Activated B cell treated with CpG ODN at 0.5 μM for 24 hours (primary cell): ENCODE results near the gene NRTN. TPM values are rescaled to one million over a fixed set of nuclear protein-coding genes. Genes with fewer than 3 reads are reported as not detected.

Experiments used
- ATAC-seq: fragments of 200-7000 bp; cut with Tn5 transposase; one replicate; pipeline ENCODE4 v1.10.0; 2021; ENCODE audit warnings: low read depth, mild to moderate bottlenecking, moderate library complexity
- CTCF ChIA-PET: fragments of 350-600 bp; sonication (Branson Sonifier 250); formaldehyde crosslinking; loops from one replicate; lab custom pipeline; 2021; ENCODE audit warnings: antibody characterized with exemption; lab: Charles Lee
- POLR2A ChIA-PET: fragments of 350-600 bp; sonication (Branson Sonifier 250); formaldehyde crosslinking; loops from one replicate; lab custom pipeline; 2021; ENCODE audit warnings: antibody characterized with exemption; lab: Charles Lee
- DNase-seq: peaks from one replicate; pipeline ENCODE4 v3.0.0; 2022
- H3K27ac Mint-ChIP-seq: one replicate; pipeline ENCODE4 v1.8.0; 2020; ENCODE audit warnings: mixed read lengths
- H3K27me3 Mint-ChIP-seq: one replicate; pipeline ENCODE4 v1.8.0; 2021; ENCODE audit warnings: mixed read lengths
- H3K36me3 Mint-ChIP-seq: one replicate; pipeline ENCODE4 v1.8.0; 2021; ENCODE audit warnings: low read depth, mixed read lengths
- H3K4me1 Mint-ChIP-seq: one replicate; pipeline ENCODE4 v1.8.0; 2021; ENCODE audit warnings: mixed read lengths
- H3K4me3 Mint-ChIP-seq: one replicate; pipeline ENCODE4 v1.8.0; 2020; ENCODE audit warnings: mild to moderate bottlenecking, mixed read lengths
- H3K9me3 Mint-ChIP-seq: one replicate; pipeline ENCODE4 v1.8.0; 2020; ENCODE audit warnings: mixed read lengths
- CTCF ChIP-seq: fragments of 200-600 bp; IDR thresholded peaks from one replicate; pipeline ENCODE4 v1.8.0; 2022; ENCODE audit warnings: antibody characterized with exemption, mild to moderate bottlenecking
- intact Hi-C: fragments of 100-400 bp; cut with micrococcal nuclease; formaldehyde crosslinking; loops from one replicate; pipeline ENCODE4 v1.15.1; 2024
- total RNA-seq: library from RNA; stranded (reverse); gene quantifications from 2 replicates; pipeline ENCODE4 v1.2.3, GENCODE V29; 2022

The NRTN gene
- total RNA-seq, 1 donor from 2014 or later, result 0.42 TPM

GRCh38 chr19:5828661-5829566 lies 24.0 kb downstream of the NRTN start:
- no peaks in the 10 kb centered on the region for H3K9me3 Mint-ChIP-seq
- H3K27me3 Mint-ChIP-seq, result peaks cover 13% of the 10 kb centered on the region
- ChIA-PET CTCF (interaction anchor here (1.9 kb wide), 1 partner anchor 25 kb away, joined by 9 read pairs; the partner anchor contains the start of gene NRTN), POLR2A (interaction anchor here (0.5 to 3.6 kb wide), 7 partner anchors 25 to 206 kb away, joined by 3 to 34 read pairs (median 9); partner anchors contain the start of genes CATSPERD, DUS3L, LONP1 and NDUFA11)
- intact Hi-C loops, result loop anchor here (1.0 to 2.0 kb wide), 5 partner anchors 25 to 138 kb away; partner anchors contain the start of genes CATSPERD, LONP1, NDUFA11 and RPL36
- peaks cover 18% of the 10 kb centered on the region for H3K4me1 Mint-ChIP-seq
- TF ChIP-seq CTCF, result no peak
- H3K36me3 Mint-ChIP-seq, result peaks cover 2% of the 10 kb centered on the region
- DNase-seq, result no peak
- no peak overlapping the region for H3K27ac Mint-ChIP-seq
- H3K4me3 Mint-ChIP-seq, result peak overlapping the region; percentile 85
- no peak for ATAC-seq

GRCh38 chr19:5829567-5830310 lies 24.9 kb downstream of the NRTN start:
- Mint-ChIP-seq H3K4me3 (no peak overlapping the region), H3K27me3 (peaks cover 13% of the 10 kb centered on the region), H3K9me3 (no peaks in the 10 kb centered on the region), H3K27ac (no peak overlapping the region), H3K36me3 (peaks cover 2% of the 10 kb centered on the region), H3K4me1 (peaks cover 18% of the 10 kb centered on the region)
- no peak for TF ChIP-seq CTCF
- POLR2A ChIA-PET, result interaction anchor here (2.0 to 3.6 kb wide), 2 partner anchors 39 to 74 kb away, joined by 15 to 34 read pairs; partner anchors contain the start of genes DUS3L, NDUFA11 and VMAC
- CTCF ChIA-PET, result interaction anchor here (1.9 kb wide), 1 partner anchor 26 kb away, joined by 9 read pairs; the partner anchor contains the start of gene NRTN
- DNase-seq (no peak), ATAC-seq (no peak)
- intact Hi-C loops, result loop anchor here (2.0 kb wide), 1 partner anchor 139 kb away; the partner anchor contains the start of gene RPL36

- no peak for TF ChIP-seq CTCF
- ATAC-seq (no peak), DNase-seq (no peak)
- Mint-ChIP-seq H3K36me3 (peaks cover 2% of the 10 kb centered on the region), H3K27me3 (peaks cover 13% of the 10 kb centered on the region), H3K27ac (no peak overlapping the region), H3K4me1 (peaks cover 18% of the 10 kb centered on the region), H3K4me3 (no peak overlapping the region), H3K9me3 (no peaks in the 10 kb centered on the region)
- intact Hi-C loops, result no loop called here
- ChIA-PET POLR2A (no interaction called here), CTCF (no interaction called here)
These were observed 26.3 kb downstream of the NRTN start for GRCh38 chr19:5831159-5831558.

- ATAC-seq, result no peak
- CTCF ChIA-PET, result no interaction called here
- no peak for DNase-seq
These were observed 27.2 kb downstream of the NRTN start for GRCh38 chr19:5832061-5832460.

More at GRCh38 chr19:5832061-5832460, 27.2 kb downstream of the NRTN start:
- intact Hi-C loops, result no loop called here
- no peak overlapping the region for H3K27ac Mint-ChIP-seq
- POLR2A ChIA-PET, result no interaction called here
- TF ChIP-seq CTCF, result no peak
- H3K4me3 Mint-ChIP-seq, result no peak overlapping the region
- peaks cover 12% of the 10 kb centered on the region for H3K4me1 Mint-ChIP-seq
- peaks cover 2% of the 10 kb centered on the region for H3K36me3 Mint-ChIP-seq
- no peaks in the 10 kb centered on the region for H3K9me3 Mint-ChIP-seq
- peaks cover 13% of the 10 kb centered on the region for H3K27me3 Mint-ChIP-seq
